Liver (tissue), 9 donors: Measurements from ENCODE around the gene FMN1. TPM values are rescaled to one million over a fixed set of nuclear protein-coding genes. Genes with fewer than 3 reads are reported as not detected.

Source experiments
- DNase-seq: peaks from one replicate; pipeline ENCODE4 v3.0.0-alpha.2; 2017; ENCODE audit warnings: low spot score
- H3K27ac ChIP-seq, 2 donors: one replicate each; pipeline ENCODE4 v1.7.0; 2013; ENCODE audit warnings: inconsistent platforms in 2 of 2, low read length in 2 of 2, control low read depth in 1 of 2, low read depth in 1 of 2, mild to moderate bottlenecking in 1 of 2
- H3K27me3 ChIP-seq, 4 donors: one replicate each; pipeline versions ENCODE4 v1.6.1 to v1.7.0; 2013; ENCODE audit warnings: low read length in 3 of 4, inconsistent platforms in 1 of 4, mild to moderate bottlenecking in 1 of 4, moderate library complexity in 1 of 4; ENCODE audit not compliant: control insufficient read depth in 4 of 4, insufficient read depth in 4 of 4
- H3K36me3 ChIP-seq, 4 donors: one replicate each; pipeline versions ENCODE4 v1.6.1 to v1.7.0; 2013; ENCODE audit warnings: low read length in 3 of 4, mild to moderate bottlenecking in 3 of 4, low read depth in 1 of 4, moderate library complexity in 1 of 4; ENCODE audit not compliant: control insufficient read depth in 4 of 4, insufficient read depth in 3 of 4
- H3K4me1 ChIP-seq, 4 donors: one replicate each; pipeline versions ENCODE4 v1.6.1 to v1.7.0; 2013; ENCODE audit warnings: low read length in 3 of 4, mild to moderate bottlenecking in 3 of 4, moderate library complexity in 1 of 4; ENCODE audit not compliant: control insufficient read depth in 4 of 4, insufficient read depth in 4 of 4
- H3K4me3 ChIP-seq, 3 donors: one replicate each; pipeline versions ENCODE4 v1.6.1 to v1.7.0; 2013; ENCODE audit warnings: low read length in 3 of 3, control low read depth in 1 of 3, low read depth in 1 of 3, mild to moderate bottlenecking in 1 of 3
- H3K9ac ChIP-seq, 2 donors: one replicate each; pipeline ENCODE4 v1.7.0; 2013; ENCODE audit warnings: low read length in 2 of 2, mild to moderate bottlenecking in 2 of 2, moderate library complexity in 2 of 2, control low read depth in 1 of 2, low read depth in 1 of 2
- H3K9me3 ChIP-seq, 4 donors: one replicate each; pipeline versions ENCODE4 v1.6.1 to v1.7.0; 2013; ENCODE audit warnings: low read length in 3 of 4; ENCODE audit not compliant: control insufficient read depth in 4 of 4
- CTCF ChIP-seq: fragments of 150-350 bp; IDR thresholded peaks from 2 replicates; pipeline ENCODE4 v1.5.1; 2017; ENCODE audit warnings: improper control_type of control experiment, low read depth, low read length; ENCODE audit not compliant: missing input control
- EGR1 ChIP-seq, 2 donors: IDR thresholded peaks; 2 replicates each; pipeline ENCODE4 v1.6.1; 2016 to 2018; ENCODE audit warnings: antibody characterized with exemption in 2 of 2, low read depth in 2 of 2
- FOXA1 ChIP-seq: IDR thresholded peaks from 2 replicates; pipeline ENCODE4 v1.6.1; 2016; ENCODE audit warnings: antibody characterized with exemption
- FOXA2 ChIP-seq: IDR thresholded peaks from 2 replicates; pipeline ENCODE4 v1.6.1; 2016; ENCODE audit warnings: antibody characterized with exemption
- GABPA ChIP-seq, 2 donors: IDR thresholded peaks in 1 of 2; conservative IDR thresholded peaks in 1 of 2; 2 replicates each; pipeline ENCODE4 v1.6.1; 2016; ENCODE audit warnings: antibody characterized with exemption in 2 of 2, mild to moderate bottlenecking in 1 of 2, moderate library complexity in 1 of 2
- HNF4A ChIP-seq, 2 donors: conservative IDR thresholded peaks; 2 replicates each; pipeline ENCODE4 v1.6.1; 2016; ENCODE audit warnings: antibody characterized with exemption in 2 of 2, mild to moderate bottlenecking in 2 of 2
- HNF4G ChIP-seq: IDR thresholded peaks from 2 replicates; pipeline ENCODE4 v1.6.1; 2016; ENCODE audit warnings: antibody characterized with exemption
- JUND ChIP-seq, 2 donors: IDR thresholded peaks; 2 replicates each; pipeline ENCODE4 v1.6.1; 2016; ENCODE audit warnings: antibody characterized with exemption in 2 of 2
- MAX ChIP-seq: IDR thresholded peaks from 2 replicates; pipeline ENCODE4 v1.6.1; 2016; ENCODE audit warnings: antibody characterized with exemption
- NR2F2 ChIP-seq: IDR thresholded peaks from 2 replicates; pipeline ENCODE4 v1.6.1; 2016; ENCODE audit warnings: antibody characterized with exemption
- RAD21 ChIP-seq, 2 donors: IDR thresholded peaks; 2 replicates each; pipeline ENCODE4 v1.6.1; 2016; ENCODE audit warnings: antibody characterized with exemption in 2 of 2, mild to moderate bottlenecking in 2 of 2
- REST ChIP-seq: IDR thresholded peaks from 2 replicates; pipeline ENCODE4 v1.6.1; 2016; ENCODE audit warnings: antibody characterized with exemption, mild to moderate bottlenecking
- RXRA ChIP-seq, 2 donors: IDR thresholded peaks; 2 replicates each; pipeline ENCODE4 v1.6.1; 2017 to 2018; ENCODE audit warnings: antibody characterized with exemption in 2 of 2, mild to moderate bottlenecking in 1 of 2
- SP1 ChIP-seq: IDR thresholded peaks from 2 replicates; pipeline ENCODE4 v1.6.1; 2018; ENCODE audit warnings: antibody characterized with exemption, mild to moderate bottlenecking
- TAF1 ChIP-seq: conservative IDR thresholded peaks from 2 replicates; pipeline ENCODE4 v1.6.1; 2016; ENCODE audit warnings: antibody characterized with exemption, mild to moderate bottlenecking
- YY1 ChIP-seq: IDR thresholded peaks from 2 replicates; pipeline ENCODE4 v1.6.1; 2016; ENCODE audit warnings: antibody characterized with exemption, mild to moderate bottlenecking
- WGBS: extraction: QIAGEN DNeasy Blood & Tissue Kit; methylation state at CpG from one replicate; pipeline ENCODE4 v1.1.7; 2013; 5-methylcytosine and 5-hydroxymethylcytosine counted together
- polyA plus RNA-seq, 2 donors: library from polyadenylated mRNA; stranded (reverse) in 1 of 2; unstranded in 1 of 2; fragments of 200-250 nt in 1 of 2; fragments of >200 nt in 1 of 2; fragmentation: Nextera tagmentation in 1 of 2; extraction: Ambion mirVana in 1 of 2; gene quantifications; one replicate each; pipeline versions ENCODE4 v1.2.1 to v1.2.3, GENCODE V29; 2013 to 2015
- total RNA-seq, 2 donors: library from RNA; depleted of rRNA; stranded (reverse); fragments of >200 nt; gene quantifications; one replicate each; pipeline ENCODE4 v1.2.3, GENCODE V29; 2014
- TF ChIP-seq, protein P1 (sequence below): IDR thresholded peaks from 2 replicates; pipeline ENCODE4 v1.6.1; 2016; ENCODE audit warnings: antibody characterized with exemption
- TF ChIP-seq, protein P2 (sequence below): IDR thresholded peaks from 2 replicates; pipeline ENCODE4 v1.6.1; 2016; ENCODE audit warnings: antibody characterized with exemption
- donor health status: healthy.
- donor health status: healthy.
- donor health status: healthy.
- donor health status: healthy.
- donor health status: healthy.

Gene FMN1
- total and polyA plus RNA-seq, 4 donors, result 0.21 to 5.4 (median 0.53) TPM

DNA sequence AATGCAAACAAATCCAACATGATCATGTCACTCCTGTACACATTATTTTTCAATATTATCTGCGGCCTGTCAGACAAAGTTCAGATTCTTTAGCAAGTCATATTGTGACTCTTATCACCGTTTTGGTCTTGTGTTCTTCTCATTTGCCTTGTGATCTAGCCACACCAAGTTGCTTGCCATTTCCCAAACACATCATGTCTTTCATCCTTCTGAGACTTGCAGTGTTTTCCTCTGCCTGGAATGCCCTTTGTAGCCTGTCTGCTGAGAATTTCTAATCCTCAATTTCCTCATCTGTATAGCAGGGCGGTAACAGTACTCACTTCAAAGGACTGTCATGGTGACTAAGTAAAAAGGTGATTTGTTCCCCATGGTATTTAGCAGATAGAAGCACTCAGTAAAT, 341.7 kb downstream of the FMN1 start:
- no peak for DNase-seq
- no peaks in the 10 kb centered on the region for H3K9me3 ChIP-seq
- no peak overlapping the region for H3K4me3 ChIP-seq
- no peak overlapping the region for H3K27ac ChIP-seq
- no peaks in the 10 kb centered on the region for H3K36me3 ChIP-seq
- no peaks in the 10 kb centered on the region for H3K4me1 ChIP-seq
- H3K27me3 ChIP-seq, result no peaks in the 10 kb centered on the region
- WGBS, result 84% methylated on average over 3 of the region's 3 CpGs
- no peak for TF ChIP-seq RAD21 (IDR thresholded peaks at IDR 0.05)
- TF ChIP-seq FOXA2, result no peak
- TF ChIP-seq SP1, result no peak
- no peak for TF ChIP-seq HNF4G
- no peak for TF ChIP-seq JUND (IDR thresholded peaks at IDR 0.05)
- no peak for TF ChIP-seq EGR1 (IDR thresholded peaks at IDR 0.05; ENCODE audit: low read depth in 2 of 2)
- TF ChIP-seq FOXA1, result no peak
- no peak for TF ChIP-seq HNF4A (conservative IDR thresholded peaks at IDR 0.05)
- TF ChIP-seq, protein P1, sequence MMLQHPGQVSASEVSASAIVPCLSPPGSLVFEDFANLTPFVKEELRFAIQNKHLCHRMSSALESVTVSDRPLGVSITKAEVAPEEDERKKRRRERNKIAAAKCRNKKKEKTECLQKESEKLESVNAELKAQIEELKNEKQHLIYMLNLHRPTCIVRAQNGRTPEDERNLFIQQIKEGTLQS, result no peak
- no peak for TF ChIP-seq TAF1
- no peak for TF ChIP-seq MAX
- no peak overlapping the region for H3K9ac ChIP-seq

- H3K36me3 ChIP-seq, result no peaks in the 10 kb centered on the region
- H3K4me1 ChIP-seq, result no peaks in the 10 kb centered on the region
- H3K4me3 ChIP-seq, result no peak overlapping the region
- 96% methylated on average over 4 of the region's 4 CpGs for WGBS
- H3K9ac ChIP-seq, result no peak overlapping the region
- H3K27me3 ChIP-seq, result no peaks in the 10 kb centered on the region
- TF ChIP-seq TAF1 (no peak), NR2F2 (no peak), FOXA2 (no peak), JUND (IDR thresholded peaks at IDR 0.05) (no peak), RXRA (IDR thresholded peaks at IDR 0.05) (no peak), EGR1 (IDR thresholded peaks at IDR 0.05; ENCODE audit: low read depth in 2 of 2) (no peak), REST (no peak), YY1 (no peak), SP1 (no peak), MAX (no peak), HNF4G (no peak), GABPA (IDR thresholded peaks at IDR 0.05 in 1 of 2, conservative IDR thresholded peaks at IDR 0.05 in 1 of 2) (no peak), HNF4A (conservative IDR thresholded peaks at IDR 0.05) (no peak), FOXA1 (no peak), RAD21 (IDR thresholded peaks at IDR 0.05) (no peak), CTCF (no peak)
- TF ChIP-seq, protein P2, sequence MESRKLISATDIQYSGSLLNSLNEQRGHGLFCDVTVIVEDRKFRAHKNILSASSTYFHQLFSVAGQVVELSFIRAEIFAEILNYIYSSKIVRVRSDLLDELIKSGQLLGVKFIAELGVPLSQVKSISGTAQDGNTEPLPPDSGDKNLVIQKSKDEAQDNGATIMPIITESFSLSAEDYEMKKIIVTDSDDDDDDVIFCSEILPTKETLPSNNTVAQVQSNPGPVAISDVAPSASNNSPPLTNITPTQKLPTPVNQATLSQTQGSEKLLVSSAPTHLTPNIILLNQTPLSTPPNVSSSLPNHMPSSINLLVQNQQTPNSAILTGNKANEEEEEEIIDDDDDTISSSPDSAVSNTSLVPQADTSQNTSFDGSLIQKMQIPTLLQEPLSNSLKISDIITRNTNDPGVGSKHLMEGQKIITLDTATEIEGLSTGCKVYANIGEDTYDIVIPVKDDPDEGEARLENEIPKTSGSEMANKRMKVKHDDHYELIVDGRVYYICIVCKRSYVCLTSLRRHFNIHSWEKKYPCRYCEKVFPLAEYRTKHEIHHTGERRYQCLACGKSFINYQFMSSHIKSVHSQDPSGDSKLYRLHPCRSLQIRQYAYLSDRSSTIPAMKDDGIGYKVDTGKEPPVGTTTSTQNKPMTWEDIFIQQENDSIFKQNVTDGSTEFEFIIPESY, result no peak
- TF ChIP-seq, protein P1, result no peak
- no peak for DNase-seq
- H3K27ac ChIP-seq, result no peak overlapping the region
- H3K9me3 ChIP-seq, result no peaks in the 10 kb centered on the region
Measured at GRCh38 chr15:32852017-32852416, 342.5 kb downstream of the FMN1 start.
